MCF 10A (cell line): ENCODE data around the gene ZNF407. TPM values are rescaled to one million over a fixed set of nuclear protein-coding genes. Genes with fewer than 3 reads are reported as not detected.

Source experiments
- BruUV-seq: library from RNA; stranded (reverse); fragments of 400-500 nt; replicated peaks from 2 replicates; lab custom pipeline; 2021; lab: Mats Ljungman, UMichigan
- CTCF ChIA-PET: fragments of 300-600 bp; sonication (Branson Sonifier 250); formaldehyde crosslinking; extraction: SDS; loops from one replicate; lab custom pipeline; 2021; ENCODE audit warnings: antibody characterized with exemption, inconsistent platforms; lab: Yijun Ruan, JAX
- POLR2A ChIA-PET: fragments of 300-600, 350-650 bp; sonication (Branson Sonifier 250); formaldehyde crosslinking; extraction: SDS; loops from one replicate; lab custom pipeline; 2020; ENCODE audit warnings: antibody characterized with exemption, inconsistent platforms; lab: Yijun Ruan, JAX
- DNase-seq: peaks from one replicate; pipeline ENCODE4 v3.0.0-alpha.2; 2018; ENCODE audit not compliant: unreplicated experiment
- H3K27ac Mint-ChIP-seq: one replicate; pipeline ENCODE4 v1.8.0; 2022; ENCODE audit warnings: mild to moderate bottlenecking, low read depth, mixed read lengths; ENCODE audit not compliant: unreplicated experiment
- H3K27me3 Mint-ChIP-seq: one replicate; pipeline ENCODE4 v1.8.0; 2022; ENCODE audit warnings: mixed read lengths; ENCODE audit not compliant: insufficient read depth, unreplicated experiment
- H3K36me3 Mint-ChIP-seq: one replicate; pipeline ENCODE4 v1.8.0; 2022; ENCODE audit warnings: mild to moderate bottlenecking, moderate library complexity, mixed read lengths; ENCODE audit not compliant: insufficient read depth, unreplicated experiment
- H3K4me1 Mint-ChIP-seq: one replicate; pipeline ENCODE4 v1.8.0; 2022; ENCODE audit warnings: mixed read lengths; ENCODE audit not compliant: insufficient read depth, unreplicated experiment
- H3K4me3 Mint-ChIP-seq: one replicate; pipeline ENCODE4 v1.8.0; 2022; ENCODE audit warnings: mild to moderate bottlenecking, moderate library complexity, mixed read lengths; ENCODE audit not compliant: unreplicated experiment
- H3K9me3 Mint-ChIP-seq: one replicate; pipeline ENCODE4 v1.8.0; 2022; ENCODE audit warnings: mixed read lengths; ENCODE audit not compliant: unreplicated experiment
- CTCF ChIP-seq: fragments of 200-600 bp; IDR thresholded peaks from one replicate; pipeline ENCODE4 v1.8.0; 2022; ENCODE audit warnings: antibody characterized with exemption, mild to moderate bottlenecking; ENCODE audit not compliant: unreplicated experiment
- intact Hi-C: fragments of 100-400 bp; cut with micrococcal nuclease; formaldehyde crosslinking; loops from 2 replicates; pipeline ENCODE4 v1.14.1; 2022
- total RNA-seq: library from RNA; stranded (reverse); gene quantifications from 2 replicates; pipeline ENCODE4 v1.2.3, GENCODE V29; 2022

Gene ZNF407
- total RNA-seq, 1 experiment from 2014 or later: 9.5 TPM

GRCh38 chr18:74590671-74591070 lies 7.0 kb upstream of the ZNF407 start:
- no peak for DNase-seq
- no peak overlapping the region for H3K27ac Mint-ChIP-seq
- intact Hi-C loops: no loop called here
- H3K9me3 Mint-ChIP-seq: no peaks in the 10 kb centered on the region
- H3K36me3 Mint-ChIP-seq: peaks cover 23% of the 10 kb centered on the region
- ChIA-PET CTCF (interaction anchor here (1.8 kb wide), 1 partner anchor 39 kb away, joined by 4 read pairs; no protein-coding TSS in a partner anchor), POLR2A (interaction anchor here (0.5 to 1.3 kb wide), 2 partner anchors 10 to 1500 kb away, joined by 3 to 4 read pairs; no protein-coding TSS in a partner anchor)
- peaks cover 28% of the 10 kb centered on the region for H3K27me3 Mint-ChIP-seq
- TF ChIP-seq CTCF: no peak
- no TSS peak for BruUV-seq
- H3K4me3 Mint-ChIP-seq: no peak overlapping the region
- H3K4me1 Mint-ChIP-seq: no peaks in the 10 kb centered on the region

GRCh38 chr18:74595431-74595830 lies 2.2 kb upstream of the ZNF407 start:
- CTCF ChIA-PET: interaction anchor here (0.7 to 1.6 kb wide), 2 partner anchors 44 to 93 kb away, joined by 3 to 5 read pairs; no protein-coding TSS in a partner anchor
- POLR2A ChIA-PET: interaction anchor here (2.8 kb wide), 1 partner anchor 53 kb away, joined by 12 read pairs; no protein-coding TSS in a partner anchor
- DNase-seq: no peak
- Mint-ChIP-seq H3K4me3 (peak overlapping the region; percentile 85), H3K4me1 (no peaks in the 10 kb centered on the region), H3K9me3 (no peaks in the 10 kb centered on the region), H3K27me3 (no peaks in the 10 kb centered on the region), H3K36me3 (peaks cover 23% of the 10 kb centered on the region), H3K27ac (no peak overlapping the region)
- no TSS peak for BruUV-seq
- no peak for TF ChIP-seq CTCF
- intact Hi-C loops: no loop called here

GRCh38 chr18:74597034-74597661 lies 522 bp upstream of the ZNF407 start:
- Mint-ChIP-seq H3K4me3 (peak overlapping the region; percentile 85), H3K9me3 (no peaks in the 10 kb centered on the region), H3K36me3 (peaks cover 23% of the 10 kb centered on the region), H3K27ac (peak overlapping the region; percentile 99), H3K27me3 (no peaks in the 10 kb centered on the region), H3K4me1 (no peaks in the 10 kb centered on the region)
- intact Hi-C loops: no loop called here
- no peak for TF ChIP-seq CTCF
- ChIA-PET CTCF (interaction anchor here (0.8 to 1.3 kb wide), 3 partner anchors 9 to 514 kb away, joined by 3 read pairs; no protein-coding TSS in a partner anchor), POLR2A (interaction anchor here (0.6 to 3.8 kb wide), 15 partner anchors 9 to 1968 kb away, joined by 3 to 28 read pairs (median 3); partner anchors contain the start of genes CNDP2, PTGR3 and TSHZ1)
- no peak for DNase-seq
- BruUV-seq: no TSS peak

- DNase-seq: peak; percentile 37
- intact Hi-C loops: loop anchor here (1.0 kb wide), 1 partner anchor 103 kb away; no protein-coding TSS in a partner anchor
Measured at GRCh38 chr18:74598350-74599001, 806 bp downstream of the ZNF407 start.

More at GRCh38 chr18:74598350-74599001, 806 bp downstream of the ZNF407 start:
- no peaks in the 10 kb centered on the region for H3K9me3 Mint-ChIP-seq
- peak overlapping the region; percentile 85 for H3K4me3 Mint-ChIP-seq
- peak overlapping the region; percentile 99 for H3K27ac Mint-ChIP-seq
- ChIA-PET CTCF (interaction anchor here (0.6 to 1.4 kb wide), 4 partner anchors 45 to 391 kb away, joined by 3 to 4 read pairs (median 3); no protein-coding TSS in a partner anchor), POLR2A (interaction anchor here (1.0 to 3.8 kb wide), 8 partner anchors 8 to 1966 kb away, joined by 3 to 28 read pairs (median 4); partner anchors contain the start of genes CNDP2, PTGR3 and TSHZ1)
- peaks cover 13% of the 10 kb centered on the region for H3K36me3 Mint-ChIP-seq
- TF ChIP-seq CTCF: no peak
- no peaks in the 10 kb centered on the region for H3K27me3 Mint-ChIP-seq
- no TSS peak for BruUV-seq
- H3K4me1 Mint-ChIP-seq: no peaks in the 10 kb centered on the region
